Heart right ventricle (tissue), 16 donors: ENCODE data around the gene SRGAP3. TPM values are rescaled to one million over a fixed set of nuclear protein-coding genes. Genes with fewer than 3 reads are reported as not detected.

ENCODE experiments used
- ATAC-seq, 8 donors: fragments of 200-7000 bp; cut with Tn5 transposase; one replicate each; pipeline ENCODE4 v1.9.1; 2020; ENCODE audit warnings: mild to moderate bottlenecking in 8 of 8, moderate library complexity in 8 of 8, moderate number of reproducible peaks in 1 of 8
- DNase-seq, 2 donors: peaks; one replicate each; pipeline ENCODE4 v3.0.0-alpha.2; 2020
- H3K27ac ChIP-seq, 10 donors: fragments of 200-600 bp; sonication (generic) in 2 of 10; one replicate each; pipeline versions ENCODE4 v1.5.0 to v1.8.0; 2020 to 2022; ENCODE audit warnings: mild to moderate bottlenecking in 3 of 10
- H3K27me3 ChIP-seq, 7 donors: fragments of 200-600 bp; one replicate each; pipeline ENCODE4 v1.8.0; 2021 to 2022; ENCODE audit warnings: mild to moderate bottlenecking in 2 of 7
- H3K36me3 ChIP-seq, 9 donors: fragments of 200-600 bp; sonication (generic) in 1 of 9; one replicate each; pipeline versions ENCODE4 v1.5.0 to v1.8.0; 2020 to 2022; ENCODE audit warnings: mild to moderate bottlenecking in 2 of 9
- H3K4me1 ChIP-seq, 9 donors: fragments of 200-600 bp; sonication (generic) in 1 of 9; one replicate each; pipeline versions ENCODE4 v1.5.0 to v1.8.0; 2020 to 2022; ENCODE audit warnings: mild to moderate bottlenecking in 4 of 9
- H3K4me3 ChIP-seq, 10 donors: fragments of 200-600 bp; sonication (generic) in 2 of 10; one replicate each; pipeline versions ENCODE4 v1.5.0 to v1.8.0; 2020 to 2022; ENCODE audit warnings: mild to moderate bottlenecking in 7 of 10, moderate library complexity in 2 of 10
- H3K9me3 ChIP-seq, 11 donors: fragments of 200-600 bp in 10 of 11; sonication (generic) in 2 of 11; one replicate each; pipeline versions ENCODE4 v1.5.0 to v1.8.0; 2013 to 2022; ENCODE audit warnings: mild to moderate bottlenecking in 2 of 11, control low read depth in 1 of 11, moderate library complexity in 1 of 11
- CTCF ChIP-seq, 9 donors: fragments of 200-600 bp; sonication (generic) in 2 of 9; IDR thresholded peaks; one replicate each; pipeline versions ENCODE4 v1.5.0 to v1.8.0; 2021 to 2022; ENCODE audit warnings: antibody characterized with exemption in 9 of 9, mild to moderate bottlenecking in 5 of 9, moderate library complexity in 1 of 9
- WGBS, 2 donors: extraction: QIAGEN DNeasy Blood & Tissue Kit; methylation state at CpG; one replicate each; pipeline ENCODE4 v1.1.7; 2013; ENCODE audit warnings: inconsistent platforms in 1 of 2; 5-methylcytosine and 5-hydroxymethylcytosine counted together
- intact Hi-C, 10 donors: fragments of 100-400 bp; cut with DNase I; formaldehyde crosslinking; loops; one replicate each; pipeline versions ENCODE4 v1.11.1 to v1.14.2; 2022
- polyA plus RNA-seq, 2 donors: library from polyadenylated mRNA; stranded (reverse); fragments of 200-250 nt; gene quantifications; one replicate each; pipeline ENCODE4 v1.2.3, GENCODE V29; 2013
- total RNA-seq, 10 donors: library from RNA; stranded (reverse); fragmentation: NEBNext Ultra II Directional in 3 of 10; extraction: Animal tissue kit (Norgen Biotek cat#: 25700) in 3 of 10; gene quantifications; one replicate each; pipeline versions ENCODE4 v1.2.1 to v1.2.4, GENCODE V29; 2021 to 2023
- donor health status: Arrhythmogenic right ventricular cardiomyopathy.
- donor health status: ischemic (EF 13 %, LVEDD 7.1; RV severe dilation, severe dysfunction).
- donor health status: healthy with polysubstance abuse.
- donor health status: DM: no; HTN: yes; CAD: no.
- donor health status: DM: no; HTN: no; CAD: no.
- donor health status: ischemic (EF 25% LVEDD 6.9; RV normal size, moderate dysfunction).
- donor health status: ischemic (EF 25% LVEDD 5.7; RV mildly dilated, moderate dysfunction).
- donor health status: healthy.
- donor health status: DM: yes; HTN: yes; CAD: no.
- donor health status: Ischemic cardiomyopathy.
- donor health status: ischemic (EF 35%, LVEDD 5.7; RV mildly dilated, moderate dysfunction).
- donor health status: nonischemic (EF 11% LVEDD 7.7; RV severe dilation, severe dysfunction).
- donor health status: DM: yes; HTN: yes; CAD: no.
- donor health status: PGD.
- donor health status: ischemic (EF 29% LVEDD 5.4; RV normal size, mild dysfunction).
- donor health status: nonischemic (EF 23%, LVEDD 6.1; RV moderate dilation, normal function).

The SRGAP3 gene
- total and polyA plus RNA-seq, 12 donors: 0.67 to 16.1 (median 10.6) TPM

- no peak for DNase-seq
- intact Hi-C loops: no loop called here
- no peak for ATAC-seq
- Histone ChIP-seq H3K27me3 (no peaks in the 10 kb centered on the region), H3K27ac (no peak overlapping the region), H3K4me1 (peaks cover 0 to 4% (median 0%) of the 10 kb centered on the region in 9 donors), H3K36me3 (peaks cover 0 to 6% (median 0%) of the 10 kb centered on the region in 9 donors), H3K9me3 (no peaks in the 10 kb centered on the region), H3K4me3 (no peak overlapping the region)
- 71 to 74% methylated on average over 17 of the region's 17 CpGs for WGBS, 2 donors
- TF ChIP-seq CTCF (IDR thresholded peaks at IDR 0.05): no peak
These were observed 150.4 kb downstream of the SRGAP3 start for GRCh38 chr3:9098716-9099675.

- no peaks in the 10 kb centered on the region for H3K9me3 ChIP-seq
- 84 to 86% methylated on average over 7 of the region's 7 CpGs for WGBS, 2 donors
- ATAC-seq (no peak), DNase-seq (no peak)
- H3K27me3 ChIP-seq: no peaks in the 10 kb centered on the region
- no peak overlapping the region for H3K4me3 ChIP-seq
- H3K36me3 ChIP-seq: no peaks in the 10 kb centered on the region
- H3K4me1 ChIP-seq: peaks cover 0 to 4% (median 0%) of the 10 kb centered on the region in 9 donors
- H3K27ac ChIP-seq: no peak overlapping the region
- intact Hi-C loops: no loop called here
- TF ChIP-seq CTCF (IDR thresholded peaks at IDR 0.05): no peak
These were observed 152.0 kb downstream of the SRGAP3 start for GRCh38 chr3:9097495-9097894.

GRCh38 chr3:9091486-9092235 is 157.8 kb downstream of the SRGAP3 start:
- no peak for DNase-seq
- H3K27ac ChIP-seq: no peak overlapping the region
- H3K9me3 ChIP-seq: no peaks in the 10 kb centered on the region
- H3K36me3 ChIP-seq: no peaks in the 10 kb centered on the region
- WGBS, 2 donors: 62 to 65% methylated on average over 15 of the region's 15 CpGs
- H3K27me3 ChIP-seq: no peaks in the 10 kb centered on the region
- H3K4me3 ChIP-seq: no peak overlapping the region
- H3K4me1 ChIP-seq: peaks cover 0 to 20% (median 8%) of the 10 kb centered on the region in 9 donors
- ATAC-seq: no peak
- no peak for TF ChIP-seq CTCF (IDR thresholded peaks at IDR 0.05)
- intact Hi-C loops: no loop called here
